C4-2B (cell line): ENCODE measurements around the gene ARNT2.

Source experiments
- ZFX ChIP-seq: fragments of 450-650 bp; IDR thresholded peaks from 2 replicates; pipeline ENCODE4 v1.6.1; 2017
- TF ChIP-seq, protein P1 (sequence below): fragments of 450-650 bp; conservative IDR thresholded peaks from 2 replicates; pipeline ENCODE4 v1.5.1; 2017; ENCODE audit warnings: mild to moderate bottlenecking

DNA sequence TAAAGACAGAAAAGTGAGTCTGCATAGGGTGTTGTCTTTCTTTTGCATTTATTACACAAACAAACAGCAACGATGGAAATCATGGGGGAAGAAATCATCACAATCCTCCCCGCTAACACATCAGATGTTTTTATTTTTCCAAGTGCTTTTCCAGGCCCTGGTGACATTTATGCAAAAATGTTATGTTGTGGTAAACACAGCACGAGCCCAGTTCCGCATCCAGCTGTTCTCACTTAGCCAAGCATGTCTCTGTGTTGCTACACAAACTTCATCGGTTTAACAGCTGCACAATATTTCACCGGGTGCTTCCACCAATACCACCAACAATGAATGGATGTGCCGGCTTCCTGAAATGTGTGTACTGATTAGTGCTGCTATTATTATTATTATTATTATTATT, 237.2 kb downstream of the ARNT2 start:
- no peak for TF ChIP-seq ZFX
- TF ChIP-seq, protein P1, sequence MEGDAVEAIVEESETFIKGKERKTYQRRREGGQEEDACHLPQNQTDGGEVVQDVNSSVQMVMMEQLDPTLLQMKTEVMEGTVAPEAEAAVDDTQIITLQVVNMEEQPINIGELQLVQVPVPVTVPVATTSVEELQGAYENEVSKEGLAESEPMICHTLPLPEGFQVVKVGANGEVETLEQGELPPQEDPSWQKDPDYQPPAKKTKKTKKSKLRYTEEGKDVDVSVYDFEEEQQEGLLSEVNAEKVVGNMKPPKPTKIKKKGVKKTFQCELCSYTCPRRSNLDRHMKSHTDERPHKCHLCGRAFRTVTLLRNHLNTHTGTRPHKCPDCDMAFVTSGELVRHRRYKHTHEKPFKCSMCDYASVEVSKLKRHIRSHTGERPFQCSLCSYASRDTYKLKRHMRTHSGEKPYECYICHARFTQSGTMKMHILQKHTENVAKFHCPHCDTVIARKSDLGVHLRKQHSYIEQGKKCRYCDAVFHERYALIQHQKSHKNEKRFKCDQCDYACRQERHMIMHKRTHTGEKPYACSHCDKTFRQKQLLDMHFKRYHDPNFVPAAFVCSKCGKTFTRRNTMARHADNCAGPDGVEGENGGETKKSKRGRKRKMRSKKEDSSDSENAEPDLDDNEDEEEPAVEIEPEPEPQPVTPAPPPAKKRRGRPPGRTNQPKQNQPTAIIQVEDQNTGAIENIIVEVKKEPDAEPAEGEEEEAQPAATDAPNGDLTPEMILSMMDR: no peak
